Ramos (cell line): ENCODE data around the gene CPZ.
"Not testable (repeated sequence)": the region's sequence is repeated elsewhere in the genome, so short reads cannot be mapped to it uniquely, and the experiment has no call there.

Experiments used
- in situ Hi-C: fragments of 300-500 bp; cut with MboI; formaldehyde crosslinking; loops from one replicate; pipeline ENCODE4 v1.14.3; 2022; ENCODE audit warnings: low sequenced_read_pairs; ENCODE audit not compliant: unreplicated experiment

CPZ gene

DNA sequence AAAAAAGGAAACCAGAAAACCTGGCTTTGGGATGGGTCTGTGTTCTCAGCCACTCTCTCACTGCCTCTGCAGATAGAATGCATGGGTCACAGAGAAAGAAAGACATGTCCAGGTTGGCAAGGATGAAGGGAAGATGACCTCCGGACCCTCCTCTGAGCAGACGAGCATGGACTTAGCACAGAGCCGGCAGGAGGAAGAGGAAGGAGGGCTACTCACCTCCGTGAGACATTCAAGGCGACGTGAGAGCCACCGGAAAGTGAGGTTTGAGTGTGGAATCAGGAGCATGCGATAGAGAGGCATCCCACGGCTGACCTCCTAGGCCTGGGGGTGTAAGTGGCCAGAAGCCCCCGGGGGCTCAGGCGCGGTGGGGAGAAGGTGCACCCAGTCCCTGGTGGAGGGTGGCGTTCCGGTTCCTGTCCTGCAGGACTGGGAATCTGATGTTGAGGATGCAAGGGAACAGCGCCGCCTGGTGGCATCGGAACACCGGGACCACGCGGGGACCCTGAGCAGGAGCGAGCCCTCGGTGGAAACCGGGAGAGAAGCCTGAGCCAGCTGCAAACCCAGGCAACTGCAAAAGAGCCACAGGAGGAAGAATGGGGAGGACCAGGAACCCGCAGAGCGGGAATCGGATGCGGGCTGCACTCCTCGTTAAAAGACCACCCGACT lies 37.8 kb downstream of the CPZ start:
- in situ Hi-C loops = not testable (repeated sequence)

DNA sequence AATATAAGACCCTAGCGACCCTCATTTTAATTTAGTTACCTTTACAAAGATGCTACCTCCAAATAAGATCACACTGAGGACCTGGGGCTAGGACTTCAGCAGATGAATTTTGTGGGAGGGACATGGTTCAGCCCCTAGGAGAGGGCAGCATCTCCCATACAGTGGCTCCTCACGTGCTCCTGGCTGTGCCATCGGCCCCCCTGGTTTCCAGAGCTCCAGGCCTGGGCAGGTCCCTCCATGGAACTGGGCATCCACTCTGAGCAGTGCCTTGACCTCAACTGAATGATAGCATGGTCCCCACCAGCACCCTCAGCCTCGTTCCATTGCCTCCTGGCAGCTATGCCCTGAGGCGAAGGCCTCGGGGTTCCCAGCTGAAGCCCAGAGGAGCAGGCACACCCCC lies 39.3 kb downstream of the CPZ start:
- in situ Hi-C loops = not testable (repeated sequence)

DNA sequence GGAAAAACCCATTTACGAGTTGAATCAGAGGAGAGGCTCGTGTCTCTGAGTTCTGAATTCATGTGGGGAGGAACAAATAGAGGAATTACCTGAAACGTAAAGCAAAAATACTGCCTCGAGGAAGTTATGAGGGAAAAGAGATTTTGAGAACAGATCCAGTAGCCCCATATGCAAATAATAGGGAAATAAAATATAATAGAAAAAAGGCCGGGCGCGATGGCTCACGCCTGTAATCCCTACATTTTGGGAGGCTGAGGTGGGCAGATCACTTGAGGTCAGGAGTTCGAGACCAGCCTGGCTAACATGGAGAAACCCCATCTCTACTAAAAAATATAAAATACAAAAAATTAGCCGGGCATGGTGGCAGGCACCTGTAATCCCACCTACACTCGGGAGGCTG lies 42.2 kb downstream of the CPZ start:
- in situ Hi-C loops = not testable (repeated sequence)

DNA sequence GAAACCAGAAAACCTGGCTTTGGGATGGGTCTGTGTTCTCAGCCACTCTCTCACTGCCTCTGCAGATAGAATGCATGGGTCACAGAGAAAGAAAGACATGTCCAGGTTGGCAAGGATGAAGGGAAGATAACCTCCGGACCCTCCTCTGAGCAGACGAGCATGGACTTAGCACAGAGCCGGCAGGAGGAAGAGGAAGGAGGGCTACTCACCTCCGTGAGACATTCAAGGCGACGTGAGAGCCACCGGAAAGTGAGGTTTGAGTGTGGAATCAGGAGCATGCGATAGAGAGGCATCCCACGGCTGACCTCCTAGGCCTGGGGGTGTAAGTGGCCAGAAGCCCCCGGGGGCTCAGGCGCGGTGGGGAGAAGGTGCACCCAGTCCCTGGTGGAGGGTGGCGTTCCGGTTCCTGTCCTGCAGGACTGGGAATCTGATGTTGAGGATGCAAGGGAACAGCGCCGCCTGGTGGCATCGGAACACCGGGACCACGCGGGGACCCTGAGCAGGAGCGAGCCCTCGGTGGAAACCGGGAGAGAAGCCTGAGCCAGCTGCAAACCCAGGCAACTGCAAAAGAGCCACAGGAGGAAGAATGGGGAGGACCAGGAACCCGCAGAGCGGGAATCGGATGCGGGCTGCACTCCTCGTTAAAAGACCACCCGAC lies 43.5 kb downstream of the CPZ start:
- in situ Hi-C loops = not testable (repeated sequence)

DNA sequence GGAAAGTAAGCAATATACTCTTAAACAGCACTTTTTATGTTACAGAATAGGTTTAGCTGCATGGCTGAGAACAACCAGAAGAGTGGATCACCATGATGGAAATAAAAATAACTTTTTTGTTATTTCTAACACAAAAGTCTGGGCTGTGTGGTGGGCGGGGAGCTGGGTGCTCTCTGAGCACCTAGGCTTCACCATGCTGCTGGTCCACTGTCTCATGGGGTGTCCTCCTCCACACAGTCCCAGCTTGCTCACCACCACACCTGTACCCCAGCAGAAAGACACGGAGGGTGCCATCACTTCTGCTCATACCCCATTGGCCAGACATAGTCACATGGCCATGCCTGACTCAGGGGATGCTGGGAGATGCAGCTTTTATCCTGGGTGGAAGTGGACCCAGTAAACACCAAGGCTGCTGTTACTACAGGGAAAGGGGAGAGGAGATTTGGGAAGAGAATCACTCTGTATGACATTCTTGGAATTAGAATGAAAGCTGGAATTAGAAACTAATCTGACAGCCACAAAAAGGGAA lies 45.0 kb downstream of the CPZ start:
- in situ Hi-C loops = no loop called here

DNA sequence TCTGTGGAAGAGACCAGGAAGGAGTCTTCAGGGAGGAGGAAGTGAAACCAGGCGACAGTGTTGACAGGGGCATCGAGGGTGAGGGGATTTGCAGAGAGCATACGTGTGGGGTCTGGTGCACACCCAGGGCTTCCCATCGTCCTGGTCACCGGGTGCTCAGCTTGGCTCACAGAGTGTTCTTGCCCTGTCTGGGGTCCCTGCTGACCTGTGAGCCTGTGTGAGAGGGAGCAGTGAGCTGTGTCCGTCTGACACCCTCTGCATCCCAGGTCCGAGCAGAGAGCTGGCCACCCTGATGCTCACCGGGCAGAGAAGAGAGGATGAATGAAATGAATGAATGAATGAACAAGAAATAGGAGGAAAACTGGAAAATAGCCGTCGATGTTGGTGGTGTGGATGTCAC lies 46.5 kb downstream of the CPZ start:
- in situ Hi-C loops = no loop called here

DNA sequence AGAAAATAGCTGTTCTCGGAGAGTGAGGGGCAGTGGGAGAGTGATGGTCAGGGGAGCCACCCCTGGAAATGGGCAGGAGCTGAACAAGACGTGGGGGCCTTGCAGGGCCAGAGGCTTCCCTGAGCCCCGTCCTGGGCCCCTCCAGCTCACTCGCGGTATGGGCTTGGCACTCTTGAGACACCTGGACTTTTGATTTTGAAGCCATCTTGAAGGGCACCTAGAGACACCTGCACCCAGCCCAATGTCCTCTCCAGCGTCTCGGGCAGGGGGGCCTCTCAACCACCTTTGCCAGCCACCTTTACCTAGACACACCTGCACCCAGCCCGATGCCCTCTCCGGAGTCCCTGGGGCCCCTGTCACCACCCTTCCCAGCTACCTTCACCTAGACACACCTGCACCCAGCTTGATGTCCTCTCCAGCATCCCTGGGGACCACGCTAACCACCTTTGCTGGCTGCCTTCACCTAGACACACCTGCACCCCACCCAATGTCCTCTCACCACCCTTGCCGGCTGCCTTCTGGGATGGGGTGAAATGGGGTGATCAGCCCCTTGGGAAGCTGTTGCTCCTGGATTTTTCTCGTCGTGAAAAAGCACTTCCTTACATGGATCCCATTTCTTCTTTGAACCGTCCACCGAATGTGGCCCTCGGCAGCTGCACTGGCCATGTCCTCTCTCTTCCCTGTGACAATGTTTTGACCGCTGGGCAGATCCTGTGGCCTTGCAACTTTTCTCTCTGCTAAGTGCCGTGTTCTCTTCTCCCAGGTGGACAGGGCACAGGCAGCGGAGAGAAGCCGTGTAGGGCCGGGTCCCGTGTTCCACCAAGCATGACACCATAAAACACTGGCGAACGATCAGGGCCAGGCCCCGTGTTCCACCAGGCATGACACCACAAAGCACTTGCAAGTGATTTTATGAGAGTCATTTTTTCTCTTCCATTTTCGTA lies 47.5 kb downstream of the CPZ start:
- in situ Hi-C loops = no loop called here

DNA sequence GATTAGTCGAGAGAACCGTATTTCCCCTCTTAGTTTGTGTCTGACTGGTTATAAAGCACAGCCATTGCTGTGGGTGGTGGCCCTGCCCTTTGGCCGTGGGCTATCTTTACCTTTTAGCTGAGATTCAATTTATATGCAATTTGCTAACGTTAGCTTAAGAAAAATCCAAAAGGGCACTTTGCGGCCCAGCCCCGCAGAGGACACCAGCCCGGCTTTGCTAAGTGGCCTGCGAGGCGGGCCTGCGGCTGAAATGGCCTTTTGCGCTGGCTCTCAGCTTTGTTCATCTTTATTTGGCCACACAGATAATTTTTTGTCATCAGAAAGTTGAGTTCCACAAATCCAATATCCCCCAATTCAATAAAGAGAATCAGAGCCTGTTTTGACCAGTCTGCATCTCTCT lies 48.3 kb downstream of the CPZ start:
- in situ Hi-C loops = no loop called here

DNA sequence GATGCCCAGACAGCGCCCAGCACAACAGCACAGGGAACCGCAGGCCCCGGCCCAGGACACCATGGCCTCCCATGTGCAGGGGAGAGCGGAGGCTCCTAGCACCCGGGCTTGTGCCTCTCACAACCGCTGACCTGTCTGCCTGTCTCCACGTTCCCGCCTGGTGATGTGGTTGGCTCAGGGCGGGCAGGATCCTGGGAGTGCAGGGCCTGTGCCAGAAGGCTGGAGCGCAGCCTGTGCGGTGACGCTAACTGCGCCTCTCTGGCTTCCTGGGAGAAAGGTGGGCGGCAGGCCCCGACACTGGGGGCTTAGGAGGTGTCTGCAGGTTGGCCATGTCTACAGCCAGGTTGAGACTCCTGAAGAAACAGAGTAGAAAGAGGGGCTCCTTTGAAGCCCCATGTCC lies 48.7 kb downstream of the CPZ start:
- in situ Hi-C loops = no loop called here

DNA sequence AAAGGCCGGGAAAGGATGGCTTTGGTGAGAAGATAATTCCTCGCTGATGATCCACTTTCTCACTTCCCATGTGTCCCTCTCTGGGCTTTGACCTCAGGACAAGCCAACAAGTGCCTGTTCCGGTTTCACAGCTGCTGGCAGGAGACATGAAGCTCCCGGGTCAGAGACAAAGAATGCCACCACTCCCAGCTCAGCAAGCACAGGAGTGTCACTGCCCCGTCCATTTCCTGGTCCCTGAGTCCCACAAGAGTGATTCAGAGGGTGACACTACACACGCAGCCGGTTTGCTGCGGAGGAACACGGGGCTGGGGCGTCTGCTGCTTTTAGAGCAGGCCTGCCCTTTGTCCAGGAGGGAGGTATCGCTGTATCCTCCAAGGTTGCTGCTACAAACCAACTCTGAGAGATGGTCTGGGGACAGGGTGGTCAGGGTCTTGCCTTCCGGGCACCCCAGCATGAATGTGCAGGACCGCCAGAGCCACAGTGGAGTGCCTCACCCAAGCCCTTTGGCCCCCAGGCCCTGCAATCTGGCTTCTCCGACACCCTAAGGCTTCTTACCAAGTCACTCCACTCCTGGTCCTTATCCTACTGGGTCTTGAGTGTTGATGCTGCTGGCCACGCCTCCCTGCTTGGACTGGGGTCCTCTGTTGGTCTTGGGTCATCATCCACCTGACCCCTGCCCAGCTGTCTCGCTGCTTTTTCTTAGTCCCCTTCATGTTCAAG lies 49.5 kb downstream of the CPZ start:
- in situ Hi-C loops = no loop called here

DNA sequence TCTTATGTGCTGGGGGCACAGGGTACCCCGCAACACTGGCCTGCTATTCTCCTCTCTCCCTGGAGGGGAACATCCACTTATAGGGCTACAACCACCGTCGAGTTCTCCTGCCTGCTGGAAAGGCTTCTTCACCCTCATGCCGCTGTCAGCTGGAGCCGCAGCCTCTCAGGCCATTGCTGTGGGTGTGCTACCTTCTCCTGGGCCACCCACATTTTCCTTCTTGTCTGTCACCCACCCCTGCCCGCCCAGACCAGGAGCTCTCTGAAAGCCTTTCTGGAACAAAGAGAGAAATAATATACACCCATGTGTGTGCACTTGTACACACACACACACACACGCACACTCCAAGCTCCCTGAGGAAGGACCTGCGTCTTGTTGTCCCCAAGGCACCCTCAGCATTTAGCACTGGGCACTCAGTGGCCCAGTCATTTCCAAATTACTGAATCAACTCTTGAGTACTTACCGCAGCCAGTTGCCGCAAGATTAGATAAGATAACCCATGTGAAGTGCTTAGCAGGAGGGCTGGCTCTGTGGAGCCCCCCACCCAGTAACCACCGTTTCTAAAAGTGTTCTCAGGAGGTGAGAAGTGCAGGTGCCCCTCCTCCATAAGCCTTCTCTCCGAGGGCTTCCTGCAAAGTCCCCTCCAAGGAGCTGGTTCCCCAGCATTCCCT lies 50.2 kb downstream of the CPZ start:
- in situ Hi-C loops = no loop called here

DNA sequence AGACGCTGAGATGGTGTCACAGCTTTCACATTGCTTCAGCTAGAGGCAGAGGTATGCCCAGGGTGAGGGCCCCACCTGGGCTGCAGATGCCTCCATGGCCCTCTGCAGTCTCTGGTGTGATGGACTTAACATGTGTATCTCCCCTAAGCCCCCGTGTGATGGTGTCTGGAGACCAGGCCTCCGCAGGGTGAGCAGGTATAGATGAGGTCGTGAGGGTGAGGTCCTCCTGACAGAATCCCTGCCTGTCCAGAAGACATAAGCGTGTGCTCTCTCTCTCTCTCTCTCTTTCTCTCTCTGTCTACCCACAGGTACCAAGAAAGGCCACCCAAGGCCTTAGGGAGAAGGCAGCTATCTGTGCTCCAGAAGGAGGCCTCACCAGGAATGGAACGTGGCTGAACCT lies 50.9 kb downstream of the CPZ start:
- in situ Hi-C loops = no loop called here

DNA sequence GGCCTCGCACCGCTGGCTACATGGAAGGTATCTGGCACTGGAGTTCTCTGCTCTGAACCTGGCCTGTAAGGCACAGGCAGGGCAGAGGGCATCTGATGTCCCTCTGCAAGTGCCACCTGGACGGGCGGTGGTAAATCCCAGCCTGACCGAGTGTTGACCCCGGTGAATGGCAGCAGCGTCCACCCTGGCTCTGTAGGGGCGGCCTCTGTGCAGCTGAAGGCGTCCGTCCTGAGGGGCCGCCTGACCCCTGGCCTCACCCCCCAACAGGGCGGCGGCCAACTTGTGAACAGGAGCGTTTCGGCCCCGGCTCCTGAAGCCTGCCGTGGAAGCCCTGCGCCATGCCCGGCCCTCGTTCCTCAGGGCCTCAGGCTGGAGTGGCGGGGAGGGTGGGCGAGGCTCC lies 51.4 kb downstream of the CPZ start:
- in situ Hi-C loops = no loop called here

DNA sequence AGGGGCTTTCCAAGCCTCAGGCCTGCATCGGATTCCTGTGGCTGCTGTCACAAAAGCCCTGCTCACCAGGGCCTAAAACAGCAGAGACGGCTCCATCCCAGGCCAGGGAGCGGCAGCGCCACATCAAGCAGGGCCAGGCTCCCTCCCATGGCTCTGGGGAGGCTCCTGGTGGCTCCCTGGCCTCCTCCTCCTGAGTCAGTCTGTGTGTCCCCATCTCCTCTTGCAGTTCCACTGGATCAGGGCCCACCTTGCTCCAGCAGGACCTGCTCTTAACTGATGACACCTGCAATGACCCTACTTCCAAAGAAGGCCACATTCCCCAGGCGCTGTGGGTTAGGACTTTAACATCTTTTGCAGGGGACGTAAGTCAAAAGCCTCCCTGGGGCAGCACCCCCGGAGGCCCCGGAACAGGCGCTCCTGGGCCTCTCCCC lies 51.9 kb downstream of the CPZ start:
- in situ Hi-C loops = no loop called here

DNA sequence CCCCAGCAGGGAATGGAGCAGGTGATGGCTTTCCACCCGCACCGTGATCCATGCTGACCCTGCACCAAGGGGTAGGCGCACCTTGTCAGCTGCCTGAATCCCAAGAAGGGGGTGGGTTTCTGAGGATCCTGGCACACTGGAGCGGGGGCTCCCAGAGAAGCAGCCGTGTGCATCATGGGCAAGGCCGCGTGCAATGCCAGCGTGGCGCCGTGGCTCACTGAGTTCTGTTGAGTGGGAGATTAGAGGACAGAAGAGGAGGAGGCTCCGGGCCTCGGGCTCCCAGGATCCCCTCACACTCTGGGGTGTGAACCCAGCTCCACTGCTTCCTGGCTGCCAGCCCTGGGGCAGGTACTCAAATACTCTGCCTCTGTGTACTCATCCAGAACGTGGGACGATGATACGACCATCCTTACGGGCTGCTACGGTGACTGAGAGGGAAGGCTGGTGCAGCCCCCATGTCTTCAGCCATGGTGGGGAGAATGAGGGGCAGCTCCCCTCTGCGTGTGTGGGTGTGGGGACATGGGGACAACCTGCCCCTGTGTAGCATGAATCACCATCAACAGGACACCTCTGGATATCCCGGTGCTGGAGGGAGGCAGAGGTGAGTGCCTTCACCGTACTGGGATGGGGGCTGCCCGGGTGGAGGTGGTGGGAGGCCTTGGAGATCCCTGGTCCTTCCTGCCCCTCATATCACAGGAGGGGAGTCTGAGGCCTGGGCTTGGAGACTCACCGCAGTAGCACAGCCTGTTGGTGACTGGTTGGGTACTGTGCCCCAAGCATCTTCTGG lies 52.6 kb downstream of the CPZ start:
- in situ Hi-C loops = no loop called here

DNA sequence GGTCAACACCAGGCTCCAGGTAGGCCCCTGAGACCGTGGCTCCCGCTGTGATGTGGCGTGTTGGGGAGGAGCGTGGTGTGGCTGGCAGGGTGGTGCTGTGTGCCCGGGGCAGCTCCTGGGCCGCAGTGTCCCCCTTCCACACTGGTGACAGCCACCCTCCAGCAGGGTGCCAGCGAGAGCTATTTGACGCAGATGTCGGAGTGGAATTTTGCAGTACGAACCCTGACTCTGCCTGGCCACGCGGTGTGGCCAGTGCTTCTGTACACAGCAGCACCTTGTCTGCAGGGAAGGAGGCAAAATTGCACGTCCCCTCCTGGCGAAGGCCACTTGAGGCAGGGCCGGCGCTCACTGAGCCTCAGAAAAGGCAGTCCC lies 53.2 kb downstream of the CPZ start:
- in situ Hi-C loops = no loop called here

DNA sequence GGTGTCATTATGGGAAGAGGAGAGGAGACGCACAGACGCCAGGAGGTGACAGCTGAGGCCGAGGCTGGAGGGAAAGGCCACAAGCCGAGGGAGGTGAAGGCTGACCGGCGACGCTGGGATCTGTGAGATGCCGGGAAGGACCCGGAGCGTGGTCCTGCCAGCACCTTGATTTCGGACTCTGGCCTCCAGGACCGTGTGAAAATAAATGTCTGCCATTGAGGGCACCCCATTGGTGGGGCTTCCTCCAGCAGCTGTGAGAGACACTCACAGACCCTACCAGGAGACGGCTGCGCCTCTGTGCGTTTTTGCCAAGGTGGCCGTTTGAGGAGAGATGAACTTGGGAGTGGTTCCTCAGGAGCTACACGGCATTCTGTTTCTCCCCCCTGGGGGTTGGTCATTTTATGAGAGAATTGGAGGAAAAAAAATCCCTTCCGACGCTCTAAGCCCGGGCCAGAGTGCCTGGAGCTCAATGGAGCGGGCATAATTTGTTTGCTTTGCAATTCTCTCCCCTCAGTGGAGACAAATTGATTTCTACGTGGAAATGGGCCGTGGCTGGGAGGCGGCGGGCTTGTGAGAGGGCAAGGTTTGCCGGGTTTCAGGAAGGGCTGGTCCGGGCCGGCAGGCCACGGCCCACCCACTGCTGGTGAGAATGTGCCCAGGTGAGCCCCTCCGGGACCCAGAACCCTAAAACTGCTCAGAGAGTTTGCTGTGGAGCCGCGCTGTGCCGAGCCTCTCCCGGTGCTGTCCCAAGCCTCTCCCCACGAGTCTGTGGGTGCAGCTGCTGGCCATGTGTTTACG lies 53.9 kb downstream of the CPZ start:
- in situ Hi-C loops = no loop called here

DNA sequence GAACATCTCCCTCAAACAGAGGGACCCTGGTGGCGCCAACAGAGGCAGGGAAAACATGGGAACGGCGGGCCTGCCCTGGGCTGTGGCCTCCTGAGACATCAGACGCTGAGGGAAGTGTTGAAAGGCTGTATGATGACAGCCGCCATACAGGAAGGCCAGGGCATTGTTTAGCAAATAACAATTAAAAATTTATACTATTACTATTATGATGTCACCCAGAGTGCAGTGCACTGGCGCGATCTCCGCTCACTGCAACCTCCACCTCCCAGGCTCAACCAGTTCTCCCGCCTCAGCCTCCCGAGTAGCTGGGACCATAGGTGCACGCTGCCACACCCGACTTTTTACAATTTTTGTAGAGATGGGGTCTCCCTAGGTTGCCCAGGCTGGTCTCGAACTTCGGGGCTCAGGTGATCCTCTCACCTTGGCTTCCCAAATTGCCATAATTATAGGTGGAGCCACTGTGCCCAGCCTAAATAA lies 54.6 kb downstream of the CPZ start:
- in situ Hi-C loops = no loop called here
